COR-L47 (cell line): ENCODE data around the gene DLL1.

ENCODE experiments used
- DNase-seq: peaks from one replicate; lab custom pipeline; 2025; lab: John Stamatoyannopoulos, UW

DLL1 gene

DNA sequence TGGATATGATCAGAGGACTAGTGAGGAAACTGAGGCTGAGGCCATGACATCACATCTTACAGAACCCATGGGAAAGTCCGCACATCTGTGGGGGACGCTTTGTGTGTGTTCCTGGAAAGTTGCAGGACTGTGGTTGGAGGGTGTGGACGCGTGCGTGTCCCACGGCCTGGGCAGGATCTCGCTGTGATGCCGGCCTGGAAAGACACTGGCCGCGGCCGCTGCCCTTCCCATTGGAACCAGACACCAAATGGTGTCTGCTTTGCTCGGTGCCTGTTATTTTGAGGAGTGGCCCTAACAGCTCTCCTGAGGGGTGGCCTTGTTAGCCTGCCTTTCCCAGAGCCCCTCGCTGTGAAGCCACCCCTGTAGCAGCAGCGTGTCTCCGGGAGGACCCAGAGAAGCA is 41.1 kb downstream of the DLL1 start:
- no peak for DNase-seq

DNA sequence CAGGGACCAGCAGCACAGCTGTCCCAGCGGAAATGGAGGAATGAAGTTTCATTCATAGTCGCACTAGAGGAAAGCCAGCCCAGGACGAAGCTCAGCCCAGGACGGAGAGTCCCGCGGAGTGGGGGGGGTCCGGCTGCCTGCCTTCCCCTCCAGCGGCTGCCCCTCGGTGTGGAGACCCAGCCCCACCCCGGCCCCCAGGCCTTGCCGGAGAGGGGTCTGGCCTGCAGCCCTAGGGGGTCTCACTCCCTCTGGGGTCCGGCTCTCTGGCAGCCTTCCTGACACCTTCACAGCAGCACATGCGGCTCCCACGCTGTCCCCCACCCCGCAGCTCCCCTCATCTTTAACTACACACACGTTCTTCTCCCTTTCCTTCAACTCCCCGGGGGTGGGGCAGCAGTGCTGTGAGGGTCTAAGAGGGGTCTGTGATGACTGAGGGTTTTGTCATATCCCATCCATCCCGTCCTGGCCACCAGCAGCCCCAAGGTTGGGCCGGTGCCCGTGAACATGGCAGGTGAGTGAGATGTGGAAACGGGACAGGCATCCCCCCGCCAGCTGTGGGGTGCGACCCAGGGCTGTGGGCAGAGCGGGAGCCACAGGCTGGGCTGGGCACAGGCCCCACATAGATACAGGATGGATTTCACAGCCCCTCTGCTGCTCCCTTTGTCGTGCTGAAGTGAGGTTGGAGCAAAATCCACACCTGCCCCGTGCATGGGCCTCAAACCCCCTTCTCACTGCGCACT is 41.8 kb downstream of the DLL1 start:
- no peak for DNase-seq

DNA sequence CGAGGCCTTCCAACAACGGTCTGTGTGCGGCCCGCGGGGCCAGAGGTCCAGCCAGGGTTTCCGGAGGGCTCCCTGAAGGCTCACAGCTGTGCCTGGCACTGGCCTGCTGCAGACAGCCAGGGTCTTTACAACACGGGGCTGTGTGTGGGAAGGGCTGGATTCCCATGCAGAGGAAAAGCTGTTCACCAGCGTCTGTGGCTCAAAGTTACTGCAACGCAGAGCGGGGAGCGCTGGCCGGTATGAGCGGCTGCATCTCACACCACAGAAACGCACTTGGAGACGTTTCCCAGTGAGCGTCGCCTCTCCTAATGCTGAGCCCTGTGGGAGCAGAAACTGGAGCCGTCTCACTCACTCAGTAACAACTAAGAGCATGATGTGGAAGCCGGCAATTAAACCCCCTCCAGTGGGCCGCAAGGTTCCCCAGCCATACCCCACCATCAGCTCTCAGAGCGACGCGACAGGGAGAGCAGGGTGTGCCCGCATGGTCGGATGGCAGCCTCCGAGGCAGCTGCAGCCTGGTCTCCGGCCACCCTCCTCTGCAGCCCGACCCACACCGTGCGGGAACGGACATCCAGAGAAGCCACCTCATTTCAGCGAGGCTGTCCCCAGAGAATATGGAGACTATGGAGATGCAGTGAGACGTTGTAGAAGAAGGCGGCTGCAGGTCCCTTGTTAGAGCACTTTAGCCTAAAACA is 42.6 kb downstream of the DLL1 start:
- no peak for DNase-seq

DNA sequence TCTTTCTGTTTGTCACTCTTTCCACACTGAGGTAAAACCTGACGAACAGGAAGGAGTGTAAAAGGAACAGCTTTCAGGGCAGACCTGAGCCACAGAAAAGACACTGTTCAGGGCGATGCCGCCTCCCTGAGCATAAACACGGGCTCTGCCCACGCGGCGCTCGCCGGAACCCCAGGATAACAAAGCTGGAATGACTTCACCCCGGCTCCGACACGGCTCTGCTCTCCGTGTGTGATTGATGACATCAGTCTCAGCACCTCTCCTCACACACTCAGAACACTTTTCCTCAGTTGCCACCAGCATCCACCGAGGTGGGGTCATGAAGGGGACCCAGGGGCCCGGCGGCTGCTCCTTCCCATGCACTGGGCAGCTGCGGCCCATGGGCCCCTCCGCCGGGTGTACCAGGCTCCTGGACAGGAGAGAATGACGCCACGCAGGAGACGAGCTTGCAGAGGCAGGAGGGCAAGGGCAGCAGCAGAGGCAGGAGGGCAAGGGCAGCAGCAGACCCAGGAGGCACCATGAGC is 43.6 kb downstream of the DLL1 start:
- no peak for DNase-seq

DNA sequence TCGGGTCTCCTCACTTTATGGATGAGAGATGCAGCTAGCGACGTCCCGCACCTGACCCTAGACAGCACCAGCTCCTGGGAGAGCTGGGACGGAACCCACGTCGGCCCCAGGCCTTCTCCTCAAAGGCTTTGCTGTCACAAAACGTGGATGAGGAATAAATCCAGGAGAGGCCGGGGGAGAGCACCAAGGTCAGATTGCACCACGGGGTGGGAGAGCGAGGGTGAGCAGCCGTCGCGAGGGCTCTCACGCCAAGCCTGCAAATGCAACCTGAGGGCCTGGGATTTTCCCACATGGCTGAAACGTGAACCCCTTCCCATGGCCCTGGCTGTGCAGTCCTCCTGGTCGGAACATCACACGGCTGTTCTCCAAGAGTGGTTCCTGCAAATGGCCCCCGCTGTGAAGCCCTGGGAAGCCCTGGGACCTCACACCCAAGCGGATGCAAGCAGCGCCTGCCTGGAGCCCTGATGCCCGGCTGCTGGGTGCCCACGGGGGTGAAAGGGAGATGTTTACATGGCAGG is 45.3 kb downstream of the DLL1 start:
- DNase-seq, result no peak

DNA sequence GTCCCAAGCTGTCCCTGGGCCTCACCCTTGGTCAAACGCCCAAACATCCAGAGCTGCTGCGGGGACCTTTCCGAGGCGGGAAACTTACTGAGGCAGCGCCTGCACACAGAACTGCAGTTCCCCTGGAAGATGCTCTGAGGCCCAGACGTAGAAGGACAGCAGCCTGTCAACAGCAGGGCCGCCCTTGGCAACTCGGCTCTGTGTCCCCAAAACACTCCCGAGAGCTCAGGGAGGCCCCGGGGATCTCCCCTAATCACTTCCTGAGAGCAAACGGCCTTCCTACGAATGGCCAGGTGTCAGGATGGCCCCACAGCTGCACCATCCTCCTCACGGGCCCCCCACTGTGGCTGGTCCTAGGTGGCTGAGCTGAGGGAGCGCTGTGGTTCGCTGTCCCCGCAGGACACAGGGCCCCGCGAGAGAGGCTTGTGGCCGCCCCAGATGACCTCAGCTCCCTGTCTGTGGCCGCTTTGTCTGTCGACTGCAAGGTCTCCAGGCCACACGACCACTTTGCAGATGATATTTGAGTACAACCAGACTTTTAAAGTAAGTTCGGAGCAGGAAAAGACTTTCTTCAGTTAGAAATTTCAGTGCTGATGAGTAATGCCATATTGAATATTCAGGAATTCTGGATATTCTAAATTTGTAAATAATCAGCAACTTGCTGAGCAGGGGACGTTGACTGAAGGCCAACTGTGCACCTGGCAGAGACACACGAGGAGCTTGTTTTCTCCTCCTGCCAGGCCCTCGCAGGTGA is 46.0 kb downstream of the DLL1 start:
- no peak for DNase-seq

DNA sequence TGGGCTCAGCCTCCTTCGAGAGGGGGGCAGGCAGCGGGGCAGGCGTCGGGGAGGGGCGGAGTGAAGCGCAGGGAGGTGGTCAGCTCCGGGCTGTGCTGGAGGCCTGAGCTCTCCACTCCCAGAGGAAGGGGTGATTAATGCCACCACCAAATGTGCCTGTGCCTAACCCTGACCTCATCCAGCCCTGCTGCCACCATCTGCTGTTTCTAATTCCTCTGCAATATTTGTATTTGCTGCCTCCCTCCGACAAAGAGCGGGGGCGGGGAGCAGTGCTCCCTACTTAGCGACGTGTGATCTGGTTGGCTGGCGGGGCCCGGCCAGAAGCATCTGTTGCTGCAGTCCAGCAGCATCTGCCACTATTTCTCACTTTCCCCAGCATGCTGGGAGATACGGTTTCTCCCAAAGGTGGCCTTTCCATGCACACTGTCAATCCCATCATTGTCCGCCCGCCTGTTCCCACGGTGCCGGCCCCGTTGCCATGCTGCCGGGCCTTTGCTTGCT is 47.0 kb downstream of the DLL1 start:
- no peak for DNase-seq

DNA sequence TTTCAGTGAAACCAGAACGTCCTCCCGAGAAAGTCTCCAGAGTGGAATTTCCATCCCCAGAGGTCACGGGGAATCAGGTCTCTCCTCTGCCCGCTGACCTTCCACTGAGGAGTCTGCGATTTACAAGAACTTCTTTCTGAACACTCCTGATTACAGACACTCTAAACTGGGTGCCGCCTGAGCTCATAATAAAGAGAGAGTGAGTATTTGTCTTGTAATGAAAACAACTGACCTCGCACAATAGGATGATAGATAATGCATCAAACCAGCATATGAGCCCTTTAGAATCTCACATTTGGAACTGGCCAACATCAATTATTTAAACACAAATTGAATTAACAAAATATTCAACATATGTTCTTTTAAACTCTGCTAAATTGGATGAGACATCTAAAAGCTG is 47.5 kb downstream of the DLL1 start:
- no peak for DNase-seq

DNA sequence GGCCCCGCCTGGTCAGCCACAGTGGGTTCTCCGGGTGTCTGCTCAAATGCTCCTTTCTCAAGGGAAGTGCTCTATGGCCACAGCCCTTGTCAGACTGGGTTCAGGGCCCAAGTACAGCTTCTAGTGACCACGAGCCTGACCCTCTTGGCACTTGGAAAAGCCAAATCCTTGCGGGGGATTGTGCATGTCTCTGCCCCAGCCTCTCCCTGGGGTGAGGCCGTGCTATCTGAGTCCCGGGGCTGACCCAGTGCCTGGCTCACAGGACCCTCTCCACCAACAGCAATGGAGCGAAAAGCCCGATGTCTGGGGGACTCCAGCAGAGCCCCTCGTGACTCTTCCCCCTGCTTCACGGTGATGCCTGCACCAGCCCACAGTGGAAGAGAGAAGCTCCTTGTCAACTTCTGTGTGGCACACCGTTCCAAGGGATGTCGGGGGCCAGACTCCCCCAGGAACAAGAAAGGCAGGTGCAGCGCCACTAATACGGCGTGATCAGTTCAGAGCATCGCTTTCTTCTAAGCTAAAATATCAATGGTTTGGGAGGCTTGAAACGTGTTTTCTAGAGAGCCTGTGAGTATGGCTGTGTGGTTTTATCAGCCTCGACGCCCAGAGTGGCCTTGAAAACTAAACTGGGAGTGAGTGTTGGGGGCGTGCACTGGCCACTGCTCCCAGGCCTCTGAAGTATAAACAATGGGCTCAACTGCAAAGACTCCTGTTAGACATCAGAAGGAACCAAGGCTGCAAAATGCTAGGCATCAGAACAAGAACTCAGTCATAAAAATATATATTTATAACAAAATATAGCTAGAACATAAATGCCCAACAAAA is 51.9 kb downstream of the DLL1 start:
- DNase-seq, result no peak

DNA sequence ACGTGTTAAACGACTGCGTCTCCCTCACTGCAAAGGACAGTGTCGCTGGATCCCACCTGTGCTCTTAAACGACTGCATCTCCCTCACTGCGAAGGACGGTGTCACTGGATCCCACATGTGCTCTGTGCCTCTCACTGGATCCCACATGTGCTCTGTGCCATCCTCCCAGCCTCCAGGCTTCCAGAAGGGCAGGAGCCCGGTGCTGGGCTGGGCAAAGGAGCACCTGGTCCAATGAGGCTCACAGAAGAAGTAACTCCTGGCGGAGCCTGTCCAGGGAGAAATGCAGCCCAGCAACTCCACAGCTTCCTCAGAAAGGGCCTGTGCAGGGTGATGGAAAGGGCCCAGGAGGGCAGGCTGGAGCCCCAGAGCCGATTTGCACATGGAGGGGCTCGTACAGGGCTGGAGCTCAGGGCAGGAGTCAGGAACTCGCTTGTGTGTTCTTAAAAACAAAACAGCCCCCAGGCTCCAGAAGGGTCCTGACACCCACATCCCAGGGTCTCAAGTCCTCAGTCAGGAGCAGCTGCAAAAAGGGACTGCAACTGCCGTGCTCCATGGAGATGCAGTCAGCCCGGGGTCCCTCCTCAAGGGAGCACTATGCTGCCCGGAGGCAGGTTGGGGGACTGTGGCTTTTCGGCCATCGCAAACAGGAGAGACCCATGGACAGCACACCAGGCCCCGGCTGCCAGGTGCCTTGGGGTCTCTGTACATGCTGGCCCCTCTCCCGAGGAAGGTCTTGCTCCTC is 52.7 kb downstream of the DLL1 start:
- no peak for DNase-seq

DNA sequence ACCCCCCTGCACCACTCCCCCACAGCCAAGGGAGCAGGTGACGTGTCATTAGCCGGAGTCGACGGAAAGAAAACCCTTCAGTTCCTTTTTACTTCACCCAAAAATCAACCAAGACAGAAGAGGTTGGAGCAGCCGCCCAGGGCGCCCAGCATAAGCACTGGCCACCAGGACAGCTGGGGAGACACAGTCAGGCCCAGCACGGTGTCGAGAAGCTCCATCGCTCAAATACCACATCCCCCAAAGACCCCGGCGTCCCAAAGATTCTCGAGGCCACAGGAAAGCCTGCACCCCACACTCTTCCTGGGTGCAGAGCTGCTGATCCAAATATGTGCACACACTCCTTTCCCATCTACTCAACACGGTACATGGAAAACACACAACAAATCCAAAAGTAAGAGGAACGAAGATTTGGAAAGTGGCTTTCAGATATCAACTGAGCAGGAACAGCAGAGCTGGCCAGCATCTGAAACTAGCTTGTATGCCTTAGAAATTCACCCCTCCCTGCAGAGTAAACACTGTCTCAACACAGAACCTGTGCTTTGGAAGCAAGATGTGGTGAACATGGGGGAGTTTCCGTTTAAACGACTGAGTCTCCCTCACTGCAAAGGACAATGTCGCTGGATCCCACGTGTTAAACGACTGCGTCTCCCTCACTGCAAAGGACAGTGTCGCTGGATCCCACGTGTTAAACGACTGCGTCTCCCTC is 54.6 kb downstream of the DLL1 start:
- no peak for DNase-seq

DNA sequence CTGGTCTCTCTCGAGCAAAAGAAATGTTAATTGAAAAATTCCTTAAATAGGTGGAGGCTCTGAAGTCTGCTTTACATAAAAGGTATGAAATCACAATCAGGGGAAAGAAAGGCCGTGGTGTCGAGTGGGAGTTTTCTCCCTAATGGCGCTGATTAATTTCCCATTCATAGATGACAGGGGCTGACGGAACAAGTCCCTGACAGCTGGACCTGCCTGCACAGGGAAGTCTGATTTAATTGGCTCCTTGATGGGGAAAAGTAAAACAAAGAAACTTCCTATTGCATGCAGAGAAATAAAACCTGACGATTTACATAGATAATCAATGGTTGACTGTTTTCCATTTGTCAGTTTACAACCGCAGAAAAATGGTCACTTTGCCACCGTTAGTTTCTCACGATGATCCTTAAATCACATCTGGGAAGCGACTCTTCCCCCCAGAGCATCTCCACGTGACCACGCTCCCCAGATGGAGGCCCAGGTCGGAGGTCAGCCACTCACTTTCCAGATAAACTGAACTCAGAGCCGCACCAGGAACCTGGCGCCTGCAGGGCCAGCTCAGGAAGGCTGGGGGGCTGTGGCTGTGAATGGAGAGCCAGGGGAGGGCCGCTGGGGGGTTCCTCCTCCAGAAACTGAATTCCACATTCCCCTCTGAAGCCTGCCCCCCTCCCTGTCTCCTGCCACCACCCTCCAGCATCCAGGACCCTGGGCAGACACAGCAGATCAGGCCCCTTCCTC is 55.3 kb downstream of the DLL1 start:
- DNase-seq, result no peak

DNA sequence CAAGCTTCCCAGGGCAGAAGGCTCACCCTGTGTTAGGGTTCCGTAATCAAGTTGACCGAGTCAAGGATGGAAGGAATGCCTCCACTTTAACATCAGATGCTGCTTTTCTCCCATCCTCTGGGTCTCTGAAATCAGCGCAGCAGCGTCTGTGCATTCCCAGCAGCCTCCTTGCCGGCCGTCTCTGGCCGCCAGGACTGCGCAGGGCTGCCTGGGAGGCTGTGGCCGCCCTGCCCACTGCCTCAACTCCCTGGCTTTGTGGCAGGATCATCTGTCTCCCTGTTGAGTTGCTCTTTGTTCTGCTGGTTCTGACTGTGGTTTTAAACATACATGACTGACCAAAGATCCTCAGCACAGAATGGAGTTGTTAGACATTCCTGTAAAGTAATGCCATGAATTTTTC is 56.5 kb downstream of the DLL1 start:
- DNase-seq, result no peak

DNA sequence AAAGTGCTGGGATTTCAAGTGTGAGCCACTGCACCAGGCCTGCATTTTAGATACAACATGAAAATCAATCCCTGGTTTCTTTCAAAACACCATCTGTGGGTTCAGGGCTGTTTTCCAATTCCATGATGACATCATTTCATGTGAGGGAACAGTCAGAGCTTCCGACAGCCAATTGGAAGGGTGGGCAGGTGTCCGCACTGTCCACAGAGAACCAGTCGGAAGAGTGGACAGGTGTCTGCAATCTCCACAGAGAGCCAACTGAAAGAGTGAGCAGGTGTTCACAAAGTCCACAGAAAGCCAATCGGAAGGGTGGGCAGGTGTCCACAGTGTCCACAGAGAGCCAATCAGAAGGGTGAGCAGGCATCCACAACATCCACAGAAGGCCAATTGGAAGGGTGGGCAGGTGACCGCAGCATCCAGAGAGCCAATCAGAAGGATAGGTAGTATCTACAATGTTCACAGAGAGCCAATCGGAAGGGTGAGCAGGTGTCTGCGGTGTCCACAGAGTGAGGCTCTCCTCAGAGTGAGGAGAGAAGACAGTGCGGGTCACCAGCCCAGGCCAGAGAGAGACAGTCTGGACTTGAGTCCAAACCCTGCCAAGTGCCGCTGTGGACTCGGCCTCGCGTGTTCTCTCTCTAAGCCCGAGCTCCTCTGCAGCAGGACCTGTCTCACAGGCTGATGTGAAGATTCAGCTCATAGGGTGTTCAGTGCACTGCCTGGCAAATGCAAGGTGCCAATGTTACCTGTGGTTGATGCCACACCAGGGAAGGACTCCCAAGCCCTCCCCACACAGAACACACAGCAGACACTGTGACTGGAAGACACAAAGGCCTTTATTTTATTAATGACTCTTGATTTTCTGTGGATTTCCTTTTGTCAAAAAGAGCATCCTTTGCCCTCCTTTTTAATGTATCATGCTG is 57.3 kb downstream of the DLL1 start:
- no peak for DNase-seq
